Heart left ventricle (tissue), 16 donors: ENCODE data around the gene KDM3B. TPM values are rescaled to one million over a fixed set of nuclear protein-coding genes. Genes with fewer than 3 reads are reported as not detected.

Experiments
- ATAC-seq, 4 donors: fragments of 200-7000 bp; cut with Tn5 transposase; one replicate each; pipeline ENCODE4 v1.9.1; 2020 to 2022; ENCODE audit warnings: moderate library complexity in 4 of 4, mild to moderate bottlenecking in 3 of 4, moderate number of reproducible peaks in 1 of 4
- DNase-seq, 5 donors: peaks; one replicate each; pipeline ENCODE4 v3.0.0-alpha.2; 2020
- H3K27ac ChIP-seq, 12 donors: fragments of 200-600 bp; sonication (generic) in 4 of 12; one replicate each; pipeline versions ENCODE4 v1.5.0 to v1.8.0; 2016 to 2022; ENCODE audit warnings: mild to moderate bottlenecking in 2 of 12
- H3K27me3 ChIP-seq, 9 donors: fragments of 200-600 bp; sonication (generic) in 2 of 9; one replicate each; pipeline versions ENCODE4 v1.5.1 to v1.8.0; 2016 to 2022; ENCODE audit warnings: mild to moderate bottlenecking in 3 of 9
- H3K36me3 ChIP-seq, 9 donors: fragments of 200-600 bp; sonication (generic) in 2 of 9; one replicate each; pipeline versions ENCODE4 v1.5.0 to v1.8.0; 2018 to 2022; ENCODE audit warnings: mild to moderate bottlenecking in 2 of 9
- H3K4me1 ChIP-seq, 12 donors: fragments of 200-600 bp; sonication (generic) in 4 of 12; one replicate each; pipeline versions ENCODE4 v1.5.0 to v1.8.0; 2016 to 2022; ENCODE audit warnings: mild to moderate bottlenecking in 3 of 12
- H3K4me3 ChIP-seq, 12 donors: fragments of 200-600 bp; sonication (generic) in 4 of 12; one replicate each; pipeline versions ENCODE4 v1.5.0 to v1.8.0; 2017 to 2022; ENCODE audit warnings: mild to moderate bottlenecking in 9 of 12, moderate library complexity in 4 of 12
- H3K9me3 ChIP-seq, 12 donors: fragments of 200-600 bp; sonication (generic) in 4 of 12; one replicate each; pipeline versions ENCODE4 v1.5.0 to v1.8.0; 2016 to 2022; ENCODE audit warnings: mild to moderate bottlenecking in 1 of 12
- POLR2A ChIP-seq, 2 donors: fragments of 450-650 bp; IDR thresholded peaks; one replicate each; pipeline ENCODE4 v1.6.1; 2017; ENCODE audit warnings: antibody characterized with exemption in 2 of 2, mild to moderate bottlenecking in 2 of 2, moderate library complexity in 2 of 2
- WGBS, 4 donors: extraction: QIAGEN DNeasy Blood & Tissue Kit in 2 of 4; methylation state at CpG; one replicate each; pipeline versions ENCODE4 v1.1.5 to v1.1.7; 2013 to 2018; 5-methylcytosine and 5-hydroxymethylcytosine counted together
- intact Hi-C, 10 donors: fragments of 100-400 bp; cut with DNase I; formaldehyde crosslinking; loops; one replicate each; pipeline versions ENCODE4 v1.11.1 to v1.14.2; 2022
- polyA plus RNA-seq, 2 donors: library from polyadenylated mRNA; stranded (reverse); fragments of 200-250 nt; gene quantifications; one replicate each; pipeline ENCODE4 v1.2.3, GENCODE V29; 2013
- total RNA-seq, 9 donors: library from RNA; depleted of rRNA in 2 of 9; stranded (reverse); fragments of >200 nt in 2 of 9; fragmentation: NEBNext Ultra II Directional in 3 of 9; extraction: Animal tissue kit (Norgen Biotek cat#: 25700) in 3 of 9; gene quantifications; one replicate each; pipeline versions ENCODE4 v1.1.0 to v1.2.4, GENCODE V29; 2016 to 2023
- TF ChIP-seq, protein P1 (sequence below), 12 donors: fragments of 200-600 bp; sonication (generic) in 4 of 12; IDR thresholded peaks; one replicate each; pipeline versions ENCODE4 v1.5.0 to v1.8.0; 2018 to 2022; ENCODE audit warnings: antibody characterized with exemption in 12 of 12, mild to moderate bottlenecking in 5 of 12
- donor health status: ischemic (EF 13 %, LVEDD 7.1; RV severe dilation, severe dysfunction).
- donor health status: healthy with polysubstance abuse.
- donor health status: DM: no; HTN: yes; CAD: no.
- donor health status: DM: no; HTN: no; CAD: no.
- donor health status: ischemic (EF 25% LVEDD 6.9; RV normal size, moderate dysfunction).
- donor health status: ischemic (EF 25% LVEDD 5.7; RV mildly dilated, moderate dysfunction).
- donor health status: healthy.
- donor health status: DM: yes; HTN: yes; CAD: no.
- donor health status: ischemic (EF 35%, LVEDD 5.7; RV mildly dilated, moderate dysfunction).
- donor health status: nonischemic (EF 11% LVEDD 7.7; RV severe dilation, severe dysfunction).
- donor health status: DM: yes; HTN: yes; CAD: no.
- donor health status: PGD.
- donor health status: ischemic (EF 29% LVEDD 5.4; RV normal size, mild dysfunction).
- donor health status: nonischemic (EF 23%, LVEDD 6.1; RV moderate dilation, normal function).

The KDM3B gene
- total and polyA plus RNA-seq, 11 donors = 17.0 to 65.1 (median 44.8) TPM

- intact Hi-C loops = no loop called here
- peak in 3 of 4 donors; percentile 17 to 45 (median 41) for ATAC-seq
- Histone ChIP-seq H3K27me3 (no peaks in the 10 kb centered on the region), H3K9me3 (no peaks in the 10 kb centered on the region), H3K4me3 (no peak overlapping the region), H3K36me3 (peaks cover 0 to 5% (median 0%) of the 10 kb centered on the region in 9 donors), H3K27ac (peak overlapping the region in 8 of 12 donors; percentile 2 to 49 (median 38)), H3K4me1 (peaks cover 4 to 63% (median 51%) of the 10 kb centered on the region in 12 donors)
- no peak for TF ChIP-seq POLR2A (IDR thresholded peaks at IDR 0.05)
- TF ChIP-seq, protein P1, sequence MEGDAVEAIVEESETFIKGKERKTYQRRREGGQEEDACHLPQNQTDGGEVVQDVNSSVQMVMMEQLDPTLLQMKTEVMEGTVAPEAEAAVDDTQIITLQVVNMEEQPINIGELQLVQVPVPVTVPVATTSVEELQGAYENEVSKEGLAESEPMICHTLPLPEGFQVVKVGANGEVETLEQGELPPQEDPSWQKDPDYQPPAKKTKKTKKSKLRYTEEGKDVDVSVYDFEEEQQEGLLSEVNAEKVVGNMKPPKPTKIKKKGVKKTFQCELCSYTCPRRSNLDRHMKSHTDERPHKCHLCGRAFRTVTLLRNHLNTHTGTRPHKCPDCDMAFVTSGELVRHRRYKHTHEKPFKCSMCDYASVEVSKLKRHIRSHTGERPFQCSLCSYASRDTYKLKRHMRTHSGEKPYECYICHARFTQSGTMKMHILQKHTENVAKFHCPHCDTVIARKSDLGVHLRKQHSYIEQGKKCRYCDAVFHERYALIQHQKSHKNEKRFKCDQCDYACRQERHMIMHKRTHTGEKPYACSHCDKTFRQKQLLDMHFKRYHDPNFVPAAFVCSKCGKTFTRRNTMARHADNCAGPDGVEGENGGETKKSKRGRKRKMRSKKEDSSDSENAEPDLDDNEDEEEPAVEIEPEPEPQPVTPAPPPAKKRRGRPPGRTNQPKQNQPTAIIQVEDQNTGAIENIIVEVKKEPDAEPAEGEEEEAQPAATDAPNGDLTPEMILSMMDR (IDR thresholded peaks at IDR 0.05) = no peak
- DNase-seq = no peak
- WGBS, 4 donors = 38 to 62% (median 43%) methylated on average over 4 of the region's 4 CpGs
These were observed 14.3 kb downstream of the KDM3B start for GRCh38 chr5:138366632-138367382.

- no peaks in the 10 kb centered on the region for H3K9me3 ChIP-seq
- H3K4me1 ChIP-seq = peaks cover 6 to 73% (median 55%) of the 10 kb centered on the region in 12 donors
- 37 to 60% (median 44%) methylated on average over 5 of the region's 5 CpGs for WGBS, 4 donors
- H3K36me3 ChIP-seq = peaks cover 0 to 19% (median 18%) of the 10 kb centered on the region in 9 donors
- no peak for DNase-seq
- intact Hi-C loops = no loop called here
- ATAC-seq = peak in 3 of 4 donors; percentile 42 to 65 (median 61)
- H3K27me3 ChIP-seq = no peaks in the 10 kb centered on the region
- H3K27ac ChIP-seq = peak overlapping the region in 7 of 12 donors; percentile 3 to 90 (median 37)
- TF ChIP-seq, protein P1 (IDR thresholded peaks at IDR 0.05) = no peak
- TF ChIP-seq POLR2A (IDR thresholded peaks at IDR 0.05) = no peak
- peak overlapping the region in 1 of 12 donors; percentile 25 for H3K4me3 ChIP-seq
These were observed 16.8 kb downstream of the KDM3B start for GRCh38 chr5:138369261-138369660.

GRCh38 chr5:138369706-138370105, 17.2 kb downstream of the KDM3B start:
- Histone ChIP-seq H3K4me3 (peak overlapping the region in 1 of 12 donors; percentile 25), H3K27me3 (no peaks in the 10 kb centered on the region), H3K36me3 (peaks cover 0 to 24% (median 22%) of the 10 kb centered on the region in 9 donors), H3K27ac (peak overlapping the region in 7 of 12 donors; percentile 3 to 90 (median 37)), H3K9me3 (no peaks in the 10 kb centered on the region), H3K4me1 (peaks cover 6 to 71% (median 55%) of the 10 kb centered on the region in 12 donors)
- WGBS, 4 donors = 35 to 63% (median 58%) methylated on average over 2 of the region's 2 CpGs
- DNase-seq = no peak
- intact Hi-C loops = no loop called here
- peak in 3 of 4 donors; percentile 29 to 73 (median 58) for ATAC-seq
- TF ChIP-seq POLR2A (IDR thresholded peaks at IDR 0.05) = no peak
- TF ChIP-seq, protein P1 (IDR thresholded peaks at IDR 0.05) = no peak

GRCh38 chr5:138370537-138370936, 18.1 kb downstream of the KDM3B start:
- Histone ChIP-seq H3K27me3 (no peaks in the 10 kb centered on the region), H3K36me3 (peaks cover 0 to 32% (median 31%) of the 10 kb centered on the region in 9 donors), H3K4me3 (no peak overlapping the region), H3K9me3 (no peaks in the 10 kb centered on the region), H3K27ac (peak overlapping the region in 2 of 12 donors; percentile 1 to 90), H3K4me1 (peaks cover 6 to 69% (median 55%) of the 10 kb centered on the region in 12 donors)
- TF ChIP-seq POLR2A (IDR thresholded peaks at IDR 0.05) = no peak
- TF ChIP-seq, protein P1 (IDR thresholded peaks at IDR 0.05) = no peak
- intact Hi-C loops = no loop called here
- ATAC-seq (peak; percentile 26 to 64 (median 56)), DNase-seq (no peak)
- 59 to 70% (median 63%) methylated on average over 3 of the region's 3 CpGs for WGBS, 4 donors
